Left kidney (tissue), 2 donors: ENCODE measurements around the gene ZBTB3. TPM values are rescaled to one million over a fixed set of nuclear protein-coding genes. Genes with fewer than 3 reads are reported as not detected.
A peak's percentile ranks its signal among the peaks of the same experiment; 100 is the strongest.
"Not testable (repeated sequence)": the region's sequence is repeated elsewhere in the genome, so short reads cannot be mapped to it uniquely, and the experiment has no call there.

Experiments
- DNase-seq: peaks from one replicate; pipeline ENCODE4 v3.0.0-alpha.2; 2013
- polyA plus RNA-seq: library from polyadenylated mRNA; unstranded; fragments of 120-200 nt; gene quantifications from one replicate; pipeline ENCODE4 v1.2.1, GENCODE V29; 2013; ENCODE audit not compliant: insufficient read length

Gene ZBTB3
- polyA plus RNA-seq, 1 donor, result 8.1 TPM

- no peak for DNase-seq
These were observed 4.2 kb upstream of the ZBTB3 start for GRCh38 chr11:62757846-62758788.

GRCh38 chr11:62755086-62755615 lies 1.2 kb upstream of the ZBTB3 start:
- DNase-seq, result no peak

GRCh38 chr11:62752994-62753735 lies 795 bp downstream of the ZBTB3 start:
- no peak for DNase-seq

- no peak for DNase-seq
These were observed 1.7 kb downstream of the ZBTB3 start for GRCh38 chr11:62752177-62752785.

GRCh38 chr11:62749931-62750330 lies 4.0 kb downstream of the ZBTB3 start:
- not testable (repeated sequence) for DNase-seq

- DNase-seq, result no peak
These were observed 6.3 kb downstream of the ZBTB3 start for GRCh38 chr11:62747475-62748160.

- no peak for DNase-seq
These were observed 16.8 kb downstream of the ZBTB3 start for GRCh38 chr11:62737196-62737595.

- DNase-seq, result no peak
These were observed 21.1 kb downstream of the ZBTB3 start for GRCh38 chr11:62732830-62733229.

- DNase-seq, result not testable (repeated sequence)
These were observed 23.9 kb downstream of the ZBTB3 start for GRCh38 chr11:62730076-62730475.

- DNase-seq, result peak; percentile 89
These were observed 25.6 kb downstream of the ZBTB3 start, which contains the start of gene TTC9C for GRCh38 chr11:62728171-62728988. TSS of gene TTC9C (plus strand) at chr11:62728486. CDS start at chr11:62728849, 363 bp downstream.

GRCh38 chr11:62727872-62728170 lies 26.1 kb downstream of the ZBTB3 start:
- DNase-seq, result peak; percentile 98

GRCh38 chr11:62727165-62727871 lies 26.6 kb downstream of the ZBTB3 start, which contains the start of gene HNRNPUL2:
TSS of gene HNRNPUL2 (minus strand) at chr11:62727457. CDS start at chr11:62727156, 301 bp downstream.
- DNase-seq, result peak; percentile 99

GRCh38 chr11:62726915-62727164 lies 27.1 kb downstream of the ZBTB3 start:
- DNase-seq, result no peak

GRCh38 chr11:62726156-62726914 lies 27.6 kb downstream of the ZBTB3 start:
- no peak for DNase-seq

GRCh38 chr11:62725646-62726045 lies 28.3 kb downstream of the ZBTB3 start:
- DNase-seq, result no peak

GRCh38 chr11:62724171-62724570 lies 29.8 kb downstream of the ZBTB3 start:
- DNase-seq, result no peak

- DNase-seq, result no peak
These were observed 32.0 kb downstream of the ZBTB3 start for GRCh38 chr11:62721994-62722393.

- DNase-seq, result no peak
These were observed 34.5 kb downstream of the ZBTB3 start for GRCh38 chr11:62719302-62719978.

GRCh38 chr11:62716816-62717215 lies 37.1 kb downstream of the ZBTB3 start:
- no peak for DNase-seq
